H9 (cell line): Measurements from ENCODE around the gene SPDYE6. TPM values are rescaled to one million over a fixed set of nuclear protein-coding genes. Genes with fewer than 3 reads are reported as not detected.

ENCODE experiments used
- DNase-seq: peaks from one replicate; pipeline ENCODE4 v3.0.0-alpha.2; 2017
- H2AFZ ChIP-seq: one replicate; pipeline ENCODE4 v1.6.1; 2013; ENCODE audit warnings: mild to moderate bottlenecking, low read length, control low read depth, moderate library complexity
- H2AK5ac ChIP-seq: 2 replicates; pipeline ENCODE4 v1.6.1; 2013; ENCODE audit warnings: low read length, control low read depth, mixed read lengths; ENCODE audit not compliant: insufficient read length
- H2BK120ac ChIP-seq: one replicate; pipeline ENCODE4 v1.6.1; 2013; ENCODE audit warnings: low read depth, mild to moderate bottlenecking, low read length, control low read depth, inconsistent platforms; ENCODE audit not compliant: poor library complexity, severe bottlenecking
- H2BK12ac ChIP-seq: 2 replicates; pipeline ENCODE4 v1.6.1; 2013; ENCODE audit warnings: low read length, control low read depth, mixed read lengths, low read depth; ENCODE audit not compliant: insufficient read length
- H2BK15ac ChIP-seq: 2 replicates; pipeline ENCODE4 v1.6.1; 2013; ENCODE audit warnings: low read depth, low read length, control low read depth
- H2BK20ac ChIP-seq: one replicate; pipeline ENCODE4 v1.6.1; 2013; ENCODE audit warnings: low read depth, mild to moderate bottlenecking, low read length, control low read depth, inconsistent platforms; ENCODE audit not compliant: poor library complexity, severe bottlenecking
- H2BK5ac ChIP-seq: 2 replicates; pipeline ENCODE4 v1.6.1; 2013; ENCODE audit warnings: low read length, control low read depth, mixed read lengths; ENCODE audit not compliant: insufficient read length
- H3K14ac ChIP-seq: 2 replicates; pipeline ENCODE4 v1.6.1; 2013; ENCODE audit warnings: low read length, control low read depth; ENCODE audit not compliant: insufficient read depth
- H3K18ac ChIP-seq: 2 replicates; pipeline ENCODE4 v1.6.1; 2013; ENCODE audit warnings: low read depth, mild to moderate bottlenecking, mixed read lengths, low read length, control low read depth; ENCODE audit not compliant: insufficient read length
- H3K23ac ChIP-seq: 2 replicates; pipeline ENCODE4 v1.6.1; 2013; ENCODE audit warnings: low read length, control low read depth, mixed read lengths, low read depth; ENCODE audit not compliant: insufficient read length
- H3K23me2 ChIP-seq: 2 replicates; pipeline ENCODE4 v1.6.1; 2013; ENCODE audit warnings: low read depth, mild to moderate bottlenecking, mixed read lengths, low read length, control low read depth; ENCODE audit not compliant: insufficient read length, poor library complexity, severe bottlenecking
- H3K27ac ChIP-seq: 2 replicates; pipeline ENCODE4 v1.5.1; 2013; ENCODE audit warnings: low read length, control low read depth, mixed read lengths, low read depth; ENCODE audit not compliant: insufficient read length
- H3K27me3 ChIP-seq: 2 replicates; pipeline ENCODE4 v1.6.1; 2013; ENCODE audit warnings: low read length, control low read depth, inconsistent platforms; ENCODE audit not compliant: insufficient read depth
- H3K4ac ChIP-seq: 2 replicates; pipeline ENCODE4 v1.6.1; 2013; ENCODE audit warnings: low read depth, mild to moderate bottlenecking, control low read depth, inconsistent platforms, low read length, moderate library complexity
- H3K4me1 ChIP-seq: 2 replicates; pipeline ENCODE4 v1.6.1; 2013; ENCODE audit warnings: low read length, control low read depth, inconsistent platforms; ENCODE audit not compliant: insufficient read depth
- H3K4me2 ChIP-seq: 2 replicates; pipeline ENCODE4 v1.6.1; 2013; ENCODE audit warnings: low read length, control low read depth, mixed read lengths; ENCODE audit not compliant: insufficient read length, insufficient read depth
- H3K56ac ChIP-seq: 2 replicates; pipeline ENCODE4 v1.6.1; 2013; ENCODE audit warnings: low read depth, mild to moderate bottlenecking, mixed read lengths, low read length, control low read depth; ENCODE audit not compliant: insufficient read length
- H3K79me1 ChIP-seq: 2 replicates; pipeline ENCODE4 v1.6.1; 2013; ENCODE audit warnings: low read depth, mild to moderate bottlenecking, moderate library complexity, low read length, control low read depth, inconsistent platforms; ENCODE audit not compliant: insufficient read depth, poor library complexity, severe bottlenecking
- H3K79me2 ChIP-seq: 2 replicates; pipeline ENCODE4 v1.6.1; 2013; ENCODE audit warnings: low read length, control low read depth, inconsistent platforms; ENCODE audit not compliant: insufficient read depth
- H3K9ac ChIP-seq: 2 replicates; pipeline ENCODE4 v1.6.1; 2013; ENCODE audit warnings: low read length, control low read depth, mixed read lengths; ENCODE audit not compliant: insufficient read length; ENCODE audit errors: extremely low read depth
- H3K9me3 ChIP-seq: one replicate; pipeline ENCODE4 v1.6.1; 2013; ENCODE audit warnings: low read depth, low read length, inconsistent platforms; ENCODE audit not compliant: control insufficient read depth
- H3T11ph ChIP-seq: one replicate; pipeline ENCODE4 v1.6.1; 2013; ENCODE audit warnings: mild to moderate bottlenecking, low read length, control low read depth, inconsistent platforms
- H4K20me1 ChIP-seq: one replicate; pipeline ENCODE4 v1.6.1; 2013; ENCODE audit not compliant: control insufficient read depth, insufficient read length, insufficient read depth
- H4K5ac ChIP-seq: 2 replicates; pipeline ENCODE4 v1.6.1; 2013; ENCODE audit warnings: low read depth, mild to moderate bottlenecking, mixed read lengths, low read length, control low read depth; ENCODE audit not compliant: insufficient read length
- H4K8ac ChIP-seq: replicated peaks from 2 replicates; pipeline ENCODE4 v1.6.1; 2013; ENCODE audit warnings: low read length, control low read depth, mixed read lengths, low read depth; ENCODE audit not compliant: insufficient read length
- H4K91ac ChIP-seq: 2 replicates; pipeline ENCODE4 v1.6.1; 2013; ENCODE audit warnings: low read depth, mild to moderate bottlenecking, moderate library complexity, mixed read lengths, low read length, control low read depth; ENCODE audit not compliant: insufficient read length
- H3K27ac Mint-ChIP-seq, 3 experiments: 2 replicates in 2 of 3; 3 replicates in 1 of 3; pipeline ENCODE4 v1.8.0; 2020 to 2021; ENCODE audit warnings: mixed read lengths in 3 of 3, mild to moderate bottlenecking in 1 of 3, moderate library complexity in 1 of 3
- H3K27me3 Mint-ChIP-seq: 2 replicates; pipeline ENCODE4 v1.8.0; 2021; ENCODE audit warnings: low read depth, mild to moderate bottlenecking, moderate library complexity, mixed read lengths
- H3K36me3 Mint-ChIP-seq, 3 experiments: 2 replicates in 2 of 3; 3 replicates in 1 of 3; pipeline ENCODE4 v1.8.0; 2020 to 2021; ENCODE audit warnings: low read depth in 3 of 3, mixed read lengths in 3 of 3; ENCODE audit not compliant: insufficient read depth in 1 of 3
- H3K4me1 Mint-ChIP-seq, 2 experiments: 2 replicates each; pipeline ENCODE4 v1.8.0; 2020; ENCODE audit warnings: mixed read lengths in 2 of 2
- H3K4me3 Mint-ChIP-seq, 2 experiments: 2 replicates in 1 of 2; 3 replicates in 1 of 2; pipeline ENCODE4 v1.8.0; 2020 to 2021; ENCODE audit warnings: mild to moderate bottlenecking in 2 of 2, mixed read lengths in 2 of 2, moderate library complexity in 1 of 2
- H3K9me3 Mint-ChIP-seq, 2 experiments: 2 replicates in 1 of 2; 3 replicates in 1 of 2; pipeline ENCODE4 v1.8.0; 2020; ENCODE audit warnings: mild to moderate bottlenecking in 2 of 2, mixed read lengths in 2 of 2, moderate library complexity in 1 of 2
- CTCF ChIP-seq: fragments of 200-600 bp; sonication (generic); conservative IDR thresholded peaks from 3 replicates; pipeline ENCODE4 v1.8.0; 2021; ENCODE audit warnings: antibody characterized with exemption, mild to moderate bottlenecking
- WGBS: extraction: QIAGEN DNeasy Blood & Tissue Kit; methylation state at CpG from one replicate; pipeline ENCODE4 v1.1.7; 2013; ENCODE audit warnings: missing lambda C conversion rate, low lambda C conversion rate, mixed read lengths; ENCODE audit not compliant: insufficient read length; ENCODE audit errors: extremely low coverage; 5-methylcytosine and 5-hydroxymethylcytosine counted together
- total RNA-seq: library from RNA; stranded (reverse); gene quantifications from 2 replicates; pipeline ENCODE4 v1.2.1, GENCODE V29; 2021

Gene SPDYE6
- total RNA-seq, 1 experiment from 2014 or later, result not detected

DNA sequence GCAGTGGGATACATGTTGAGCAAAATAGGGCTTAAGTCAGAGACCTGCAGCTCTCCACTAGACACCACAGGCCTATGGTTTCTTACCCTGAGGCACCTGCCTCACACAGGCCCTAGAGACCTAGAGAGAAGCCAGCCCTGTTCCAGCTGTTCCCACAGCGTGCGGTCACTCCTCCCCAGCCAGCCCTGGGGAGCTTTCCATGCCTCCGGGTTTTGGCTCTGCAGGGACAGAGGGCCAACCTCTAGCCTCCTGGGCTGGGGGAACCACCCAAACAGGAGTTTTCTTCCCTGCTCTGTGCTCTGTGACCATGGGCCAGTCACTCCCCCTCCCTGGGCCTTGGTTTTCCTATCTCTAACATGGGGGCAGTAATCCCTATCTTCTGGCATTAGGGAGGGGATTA, 36.6 kb downstream of the SPDYE6 start:
- no peaks in the 10 kb centered on the region for H4K20me1 ChIP-seq
- Mint-ChIP-seq H3K36me3 (peaks cover 1 to 12% (median 9%) of the 10 kb centered on the region in 3 experiments; a peak in 6 of 7 replicates), H3K4me3 (no peak overlapping the region), H3K4me1 (peaks cover 13 to 23% of the 10 kb centered on the region in 2 experiments), H3K27ac (no peak overlapping the region; a peak in 1 of 7 replicates), H3K27me3 (peaks cover 17% of the 10 kb centered on the region), H3K9me3 (no peaks in the 10 kb centered on the region)
- H3K9me3 ChIP-seq, result no peaks in the 10 kb centered on the region
- H3K14ac ChIP-seq, result no peak overlapping the region
- no peak overlapping the region for H4K8ac ChIP-seq
- no peak overlapping the region for H4K91ac ChIP-seq
- no peak overlapping the region for H3T11ph ChIP-seq
- no peak for DNase-seq
- H2BK5ac ChIP-seq, result no peak overlapping the region
- no peak overlapping the region for H2BK120ac ChIP-seq
- H2AK5ac ChIP-seq, result no peak overlapping the region
- no peak overlapping the region for H2AFZ ChIP-seq
- no peak overlapping the region for H3K23ac ChIP-seq
- TF ChIP-seq CTCF, result no peak
- no peak overlapping the region for H3K9ac ChIP-seq
- no peak overlapping the region for H3K27ac ChIP-seq
- H3K4ac ChIP-seq, result no peak overlapping the region
- H3K27me3 ChIP-seq, result no peaks in the 10 kb centered on the region
- no peak overlapping the region for H3K4me2 ChIP-seq
- no peak overlapping the region for H2BK20ac ChIP-seq
- no peak overlapping the region for H4K5ac ChIP-seq
- H3K4me1 ChIP-seq, result no peaks in the 10 kb centered on the region; the same call in 1 of the 2 replicates
- H3K18ac ChIP-seq, result no peak overlapping the region
- WGBS, result no CpG with 5 or more reads among the region's 3 CpGs
- no peaks in the 10 kb centered on the region for H3K79me2 ChIP-seq
- H3K79me1 ChIP-seq, result no peaks in the 10 kb centered on the region
- no peak overlapping the region for H3K56ac ChIP-seq
- no peak overlapping the region for H2BK15ac ChIP-seq
- no peaks in the 10 kb centered on the region for H3K23me2 ChIP-seq
- no peak overlapping the region for H2BK12ac ChIP-seq
